Hindlimb muscle (tissue), 1 donor: ENCODE results near the gene MIF. TPM values are rescaled to one million over a fixed set of nuclear protein-coding genes. Genes with fewer than 3 reads are reported as not detected.
"Not testable (repeated sequence)": the region's sequence is repeated elsewhere in the genome, so short reads cannot be mapped to it uniquely, and the experiment has no call there.

ENCODE experiments used
- DNase-seq: peaks from one replicate; pipeline ENCODE4 v3.0.0-alpha.2; 2013
- polyA plus RNA-seq: library from polyadenylated mRNA; unstranded; fragments of 120-200 nt; gene quantifications from one replicate; pipeline ENCODE4 v1.2.1, GENCODE V29; 2013; ENCODE audit not compliant: insufficient read length

Gene MIF
- polyA plus RNA-seq, 1 donor: 178 TPM

DNA sequence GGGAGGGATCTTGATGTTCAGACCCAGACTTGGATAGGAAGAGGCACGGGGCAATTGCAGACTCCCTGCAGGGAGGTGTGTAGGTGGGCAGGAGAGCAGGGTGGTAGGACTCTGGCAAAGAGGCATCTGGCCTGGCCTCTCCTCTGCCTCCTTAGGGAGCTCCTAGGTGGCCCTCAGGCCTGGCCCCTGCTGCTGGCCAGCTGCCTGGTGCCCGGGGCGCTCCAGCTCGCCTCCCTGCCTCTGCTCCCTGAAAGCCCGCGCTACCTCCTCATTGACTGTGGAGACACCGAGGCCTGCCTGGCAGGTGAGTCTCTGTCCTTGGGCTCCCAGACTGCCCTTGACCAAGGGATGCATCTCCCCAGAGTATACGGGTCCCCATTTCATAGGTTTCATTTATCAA, 16.6 kb upstream of the MIF start:
- DNase-seq: no peak

- DNase-seq: no peak
Observed at GRCh38 chr22:23878219-23878618, 16.0 kb upstream of the MIF start.

DNA sequence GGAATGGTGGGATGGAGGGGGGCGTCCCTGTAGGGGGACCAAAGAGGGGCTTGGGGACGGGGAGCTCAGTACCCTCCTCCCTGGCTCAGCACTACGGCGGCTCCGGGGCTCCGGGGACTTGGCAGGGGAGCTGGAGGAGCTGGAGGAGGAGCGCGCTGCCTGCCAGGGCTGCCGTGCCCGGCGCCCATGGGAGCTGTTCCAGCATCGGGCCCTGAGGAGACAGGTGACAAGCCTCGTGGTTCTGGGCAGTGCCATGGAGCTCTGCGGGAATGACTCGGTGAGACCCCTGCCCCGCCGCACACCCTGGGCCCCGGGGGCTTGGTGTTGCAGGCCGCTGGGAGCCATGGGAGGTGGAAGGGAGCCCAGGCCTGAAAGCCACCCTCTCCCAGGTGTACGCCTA, 11.8 kb upstream of the MIF start:
- no peak for DNase-seq

GRCh38 chr22:23883658-23884057, 10.5 kb upstream of the MIF start:
- no peak for DNase-seq

DNA sequence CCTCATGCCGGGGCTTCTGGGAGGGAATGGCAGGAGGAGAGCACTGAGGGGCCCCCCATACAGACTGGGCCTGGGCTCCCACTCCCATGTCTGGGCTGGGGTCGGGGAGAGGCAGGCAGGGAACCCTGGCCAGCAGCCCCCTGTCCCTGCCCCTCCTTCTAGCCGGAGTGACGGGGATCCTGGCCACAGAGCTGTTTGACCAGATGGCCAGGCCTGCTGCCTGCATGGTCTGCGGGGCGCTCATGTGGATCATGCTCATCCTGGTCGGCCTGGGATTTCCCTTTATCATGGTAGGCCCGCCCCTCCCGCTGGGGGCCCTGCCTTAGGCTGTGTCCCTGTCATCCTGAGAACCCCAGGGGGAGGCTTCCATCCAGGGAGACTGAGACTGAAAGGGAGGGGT, 10.0 kb upstream of the MIF start:
- DNase-seq: no peak

DNA sequence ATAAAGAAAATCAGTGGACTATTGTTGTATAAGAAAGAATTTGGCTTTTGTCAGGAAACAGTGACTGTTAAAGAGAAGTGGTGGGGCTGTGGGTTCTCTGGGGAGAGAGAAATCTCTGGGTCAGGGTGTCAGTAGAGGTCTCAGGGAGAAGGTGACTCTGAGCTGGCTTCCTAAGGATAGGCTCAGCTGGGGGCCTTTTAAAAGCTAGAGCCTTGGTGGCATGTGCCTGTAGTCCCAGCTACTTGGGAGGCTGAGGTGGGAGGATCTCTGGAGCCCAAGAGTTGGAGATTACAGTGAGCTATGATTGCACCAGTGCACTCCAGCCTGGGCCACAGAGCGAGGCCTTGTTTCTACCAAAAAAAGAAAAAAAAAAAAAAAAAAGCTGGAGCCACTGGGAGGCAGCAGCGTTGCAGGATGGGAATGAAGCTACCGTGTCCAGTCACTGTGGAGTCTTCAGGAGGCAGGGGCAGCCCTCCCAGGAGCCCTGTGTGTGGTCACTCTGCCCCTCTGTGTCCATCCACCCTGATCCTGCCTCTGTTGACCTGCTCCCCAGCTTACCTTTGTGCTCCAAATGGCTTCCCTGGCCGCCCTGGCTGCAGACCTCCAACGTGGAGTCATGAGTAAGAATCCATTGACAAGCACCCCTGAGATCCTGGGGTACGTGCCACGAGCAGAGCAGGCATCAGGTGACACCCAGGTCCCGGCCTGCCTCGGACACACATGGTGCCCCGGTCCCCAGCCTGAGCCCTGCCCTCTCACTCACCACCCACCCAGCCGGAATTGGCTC, 5.4 kb upstream of the MIF start:
- no peak for DNase-seq

GRCh38 chr22:23889620-23890019, 4.6 kb upstream of the MIF start:
- DNase-seq: no peak

DNA sequence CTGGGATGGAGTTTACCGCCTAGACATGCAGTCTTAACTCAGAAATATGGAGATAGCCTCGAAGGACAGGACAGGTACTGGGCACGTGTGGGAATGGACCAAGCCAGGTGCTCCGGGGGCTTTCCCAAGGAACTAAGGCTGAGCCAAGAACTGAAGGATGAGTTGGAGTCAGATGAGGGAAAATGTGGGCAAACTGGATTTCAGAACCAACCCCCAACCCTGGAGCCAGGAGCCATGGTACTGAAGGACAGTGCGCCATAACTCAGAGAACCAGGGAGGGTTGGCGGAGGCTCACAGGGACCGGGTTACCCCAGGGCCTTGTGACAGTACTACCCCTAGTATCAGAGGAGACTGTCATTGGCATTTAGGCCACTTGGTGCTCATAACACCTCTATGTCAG, 2.5 kb upstream of the MIF start:
- no peak for DNase-seq

GRCh38 chr22:23892130-23892529, 2.1 kb upstream of the MIF start:
- no peak for DNase-seq

DNA sequence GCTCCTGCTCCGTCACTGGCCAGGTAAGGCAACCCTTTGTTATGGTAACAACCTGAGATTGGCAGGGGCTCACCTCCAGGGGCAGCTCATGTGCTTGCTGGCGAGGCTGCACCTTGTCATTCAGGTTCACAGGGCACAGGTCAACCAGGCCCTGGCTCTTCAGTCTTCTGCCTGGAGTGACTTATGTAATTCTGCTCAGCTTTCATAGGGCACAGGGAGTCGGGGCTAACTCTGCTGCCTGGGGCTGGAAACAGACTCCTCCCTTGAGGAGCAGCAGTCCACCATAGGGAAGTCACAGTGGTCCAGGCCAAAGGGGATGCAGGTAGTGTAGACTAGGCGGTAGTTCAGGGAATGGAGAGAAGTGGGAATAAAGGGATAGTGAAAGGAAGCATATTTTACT, 1.5 kb upstream of the MIF start:
- no peak for DNase-seq

GRCh38 chr22:23893121-23893944, 850 bp upstream of the MIF start:
- no peak for DNase-seq

- peak; percentile 62 for DNase-seq
Observed at GRCh38 chr22:23894710-23895598, 771 bp downstream of the MIF start.

DNA sequence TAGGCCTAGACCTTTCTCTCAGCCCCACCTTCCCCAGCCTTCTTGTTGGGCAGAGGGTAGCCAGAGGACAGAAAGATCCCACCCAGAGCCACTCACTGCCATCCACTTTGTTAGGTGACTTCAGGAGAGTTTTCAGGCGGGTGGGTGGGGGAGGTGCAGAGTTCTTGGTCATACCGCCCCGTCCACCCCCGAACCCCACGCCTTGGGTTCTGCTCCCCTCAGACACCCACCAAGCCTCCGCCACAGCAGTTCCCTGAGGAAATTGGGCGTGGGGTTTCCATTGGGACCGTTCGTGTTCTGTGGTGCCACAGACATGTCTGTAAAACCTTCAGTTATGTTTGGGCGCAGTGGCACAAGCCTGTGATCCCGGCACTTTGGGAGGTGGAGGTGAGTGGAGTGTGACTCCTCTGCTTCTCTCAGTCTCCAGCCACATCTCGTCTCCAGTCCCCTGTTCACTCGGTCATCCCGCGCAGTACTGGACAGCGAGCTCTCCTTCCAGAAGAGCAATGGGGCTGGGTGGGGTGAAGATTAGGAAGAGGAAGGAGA, 1.5 kb downstream of the MIF start:
- DNase-seq: no peak

DNA sequence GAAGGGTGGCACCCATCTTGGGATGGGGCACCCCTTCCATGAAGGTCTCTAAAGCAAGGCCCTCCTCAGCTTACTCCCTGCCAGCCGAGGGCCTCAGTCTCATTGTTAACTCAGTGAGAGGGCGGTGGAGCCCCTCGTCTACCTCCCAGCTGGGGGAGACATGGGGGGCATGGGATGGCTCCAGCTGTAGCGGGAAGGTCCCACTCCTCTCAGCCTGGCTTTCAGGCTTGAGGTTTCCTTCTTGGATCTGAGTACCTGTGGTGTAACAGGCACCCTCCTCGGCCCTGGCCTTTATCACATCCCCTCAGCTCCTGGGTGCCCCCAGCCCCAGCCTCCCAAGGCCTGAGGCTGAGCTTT, 2.0 kb downstream of the MIF start:
- no peak for DNase-seq

- no peak for DNase-seq
Observed at GRCh38 chr22:23896523-23897186, 2.5 kb downstream of the MIF start.

- DNase-seq: no peak
Observed at GRCh38 chr22:23897320-23897719, 3.1 kb downstream of the MIF start.

DNA sequence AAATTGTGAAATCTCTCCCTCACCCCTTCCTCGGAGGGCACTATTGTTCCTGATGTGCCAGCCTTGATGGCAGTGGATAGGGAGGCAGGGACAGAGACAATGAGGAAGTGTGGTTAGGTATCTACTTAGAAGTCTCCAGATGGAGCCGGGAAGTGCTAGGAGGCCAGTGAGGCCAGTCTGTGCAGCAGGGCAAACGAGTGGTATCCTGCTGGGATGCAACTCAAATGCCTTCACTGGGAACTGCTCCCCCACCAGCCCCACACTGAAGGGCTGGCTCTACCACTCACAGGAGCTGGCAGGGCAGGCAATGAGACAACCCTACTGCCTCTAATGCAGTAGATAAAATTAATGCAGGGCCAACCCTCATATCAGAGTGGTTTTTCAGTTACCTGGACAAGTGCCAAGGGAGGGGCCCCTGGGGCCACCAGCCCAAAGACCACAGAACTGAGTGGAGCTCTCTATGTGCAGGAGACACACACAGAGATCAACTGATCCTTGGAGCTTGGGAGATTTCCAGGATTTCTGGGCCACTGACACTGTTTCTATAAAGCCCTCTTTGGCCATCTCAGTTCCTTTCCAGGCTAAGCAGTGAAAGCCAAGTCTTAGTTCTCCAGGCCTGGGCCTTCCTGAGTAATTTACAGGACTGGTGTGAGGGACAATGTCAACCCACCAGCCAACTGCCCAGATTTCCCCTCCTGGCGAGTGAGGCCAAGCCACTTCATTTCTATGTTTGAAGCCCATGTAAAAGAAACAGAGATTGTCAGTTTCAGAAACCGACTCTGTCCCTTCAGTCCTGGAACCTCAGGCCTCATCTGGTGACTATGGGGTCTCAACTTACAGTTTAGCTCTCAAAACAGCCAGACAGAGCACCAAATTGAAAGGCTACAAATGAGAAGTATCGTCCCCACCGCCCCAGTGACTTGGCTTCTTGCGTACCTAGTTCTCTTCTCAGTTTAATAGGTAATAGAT, 4.1 kb downstream of the MIF start:
- no peak for DNase-seq

GRCh38 chr22:23899042-23899745, 5.0 kb downstream of the MIF start:
- no peak for DNase-seq

DNA sequence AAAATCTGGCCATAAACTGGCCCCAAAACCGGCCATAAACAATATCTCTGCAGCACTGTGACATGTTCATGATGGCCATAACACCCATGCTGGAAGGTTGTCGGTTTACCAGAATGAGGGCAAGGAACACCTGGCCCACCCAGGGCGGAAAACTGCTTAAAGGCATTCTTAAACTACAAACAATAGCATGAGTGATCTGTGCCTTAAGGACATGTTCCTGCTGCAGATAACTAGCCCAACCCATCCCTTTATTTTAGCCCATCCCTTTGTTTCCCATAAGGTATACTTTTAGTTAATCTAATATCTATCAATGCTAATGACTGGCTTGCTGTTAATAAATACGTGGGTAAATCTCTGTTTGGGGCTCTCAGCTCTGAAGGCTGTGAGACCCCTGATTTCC, 6.0 kb downstream of the MIF start:
- not testable (repeated sequence) for DNase-seq

- DNase-seq: no peak
Observed at GRCh38 chr22:23901600-23901999, 7.4 kb downstream of the MIF start.
